T-helper 17 cell (primary cell): ENCODE results near the gene LDB3. TPM values are rescaled to one million over a fixed set of nuclear protein-coding genes. Genes with fewer than 3 reads are reported as not detected.
A peak's percentile ranks its signal among the peaks of the same experiment; 100 is the strongest.

ENCODE experiments used
- ATAC-seq: fragments of 150-1000 bp; cut with Tn5 transposase; 2 replicates; pipeline ENCODE4 v1.10.0; 2021; ENCODE audit warnings: mild to moderate bottlenecking, moderate library complexity
- DNase-seq, 3 donors: peaks; one replicate each; pipeline versions ENCODE4 v3.0.0 to v3.0.0-alpha.2; 2020 to 2021
- H3K9me3 ChIP-seq: one replicate; pipeline ENCODE4 v1.7.0; 2013; ENCODE audit warnings: low read length, mild to moderate bottlenecking; ENCODE audit not compliant: control insufficient read depth, poor library complexity, severe bottlenecking
- H3K27ac Mint-ChIP-seq: one replicate; pipeline ENCODE4 v1.8.0; 2022; ENCODE audit warnings: mild to moderate bottlenecking, moderate library complexity, mixed read lengths
- H3K27me3 Mint-ChIP-seq: one replicate; pipeline ENCODE4 v1.8.0; 2022; ENCODE audit warnings: mixed read lengths
- H3K36me3 Mint-ChIP-seq: one replicate; pipeline ENCODE4 v1.8.0; 2022; ENCODE audit warnings: low read depth, mixed read lengths
- H3K4me1 Mint-ChIP-seq: one replicate; pipeline ENCODE4 v1.8.0; 2022; ENCODE audit warnings: mild to moderate bottlenecking, mixed read lengths
- H3K4me3 Mint-ChIP-seq: one replicate; pipeline ENCODE4 v1.8.0; 2022; ENCODE audit warnings: mild to moderate bottlenecking, moderate library complexity, mixed read lengths
- total RNA-seq, 4 donors: library from RNA in 2 of 4; stranded (reverse) in 2 of 4; gene quantifications; one replicate each; pipeline ENCODE4 v1.2.3 and lab custom pipeline; 2022 to 2026

LDB3 gene
- total RNA-seq, 2 donors from 2014 or later, result not detected

- Mint-ChIP-seq H3K4me3 (no peak overlapping the region), H3K36me3 (no peaks in the 10 kb centered on the region), H3K27me3 (peaks cover 7% of the 10 kb centered on the region), H3K4me1 (no peaks in the 10 kb centered on the region), H3K27ac (no peak overlapping the region)
- DNase-seq (no peak), ATAC-seq (no peak)
- no peaks in the 10 kb centered on the region for H3K9me3 ChIP-seq
These were observed 32.7 kb downstream of the LDB3 start for GRCh38 chr10:86700851-86701617.

GRCh38 chr10:86703176-86703575 lies 34.9 kb downstream of the LDB3 start:
- Mint-ChIP-seq H3K4me1 (no peaks in the 10 kb centered on the region), H3K27me3 (peaks cover 7% of the 10 kb centered on the region), H3K36me3 (no peaks in the 10 kb centered on the region), H3K27ac (no peak overlapping the region), H3K4me3 (no peak overlapping the region)
- no peaks in the 10 kb centered on the region for H3K9me3 ChIP-seq
- ATAC-seq, result no peak
- no peak for DNase-seq

GRCh38 chr10:86705139-86705538 lies 36.8 kb downstream of the LDB3 start:
- Mint-ChIP-seq H3K27me3 (peaks cover 2% of the 10 kb centered on the region), H3K36me3 (no peaks in the 10 kb centered on the region), H3K4me1 (peaks cover 2% of the 10 kb centered on the region), H3K4me3 (no peak overlapping the region), H3K27ac (no peak overlapping the region)
- ATAC-seq, result no peak
- DNase-seq, result no peak
- no peaks in the 10 kb centered on the region for H3K9me3 ChIP-seq

- H3K27ac Mint-ChIP-seq, result no peak overlapping the region
- H3K27me3 Mint-ChIP-seq, result no peaks in the 10 kb centered on the region
- H3K4me1 Mint-ChIP-seq, result peaks cover 2% of the 10 kb centered on the region
- ATAC-seq, result no peak
- H3K36me3 Mint-ChIP-seq, result no peaks in the 10 kb centered on the region
- no peak for DNase-seq
- H3K9me3 ChIP-seq, result no peaks in the 10 kb centered on the region
- H3K4me3 Mint-ChIP-seq, result no peak overlapping the region
These were observed 37.6 kb downstream of the LDB3 start for GRCh38 chr10:86705905-86706304.

- Mint-ChIP-seq H3K4me1 (peaks cover 2% of the 10 kb centered on the region), H3K4me3 (no peak overlapping the region), H3K36me3 (no peaks in the 10 kb centered on the region), H3K27me3 (no peaks in the 10 kb centered on the region), H3K27ac (no peak overlapping the region)
- ATAC-seq, result no peak
- DNase-seq, result no peak
- no peaks in the 10 kb centered on the region for H3K9me3 ChIP-seq
These were observed 38.1 kb downstream of the LDB3 start for GRCh38 chr10:86706401-86706841.

- H3K36me3 Mint-ChIP-seq, result no peaks in the 10 kb centered on the region
These were observed 38.7 kb downstream of the LDB3 start for GRCh38 chr10:86706977-86707376.

GRCh38 chr10:86707505-86707904 lies 39.2 kb downstream of the LDB3 start:
- DNase-seq (no peak), ATAC-seq (no peak)
- no peak overlapping the region for H3K27ac Mint-ChIP-seq
- no peak overlapping the region for H3K4me3 Mint-ChIP-seq
- peaks cover 4% of the 10 kb centered on the region for H3K4me1 Mint-ChIP-seq
- H3K36me3 Mint-ChIP-seq, result no peaks in the 10 kb centered on the region
- no peaks in the 10 kb centered on the region for H3K9me3 ChIP-seq
- no peaks in the 10 kb centered on the region for H3K27me3 Mint-ChIP-seq

More at GRCh38 chr10:86706977-86707376, 38.7 kb downstream of the LDB3 start:
- no peak overlapping the region for H3K4me3 Mint-ChIP-seq
- no peak for ATAC-seq
- no peaks in the 10 kb centered on the region for H3K27me3 Mint-ChIP-seq
- DNase-seq, result no peak
- H3K27ac Mint-ChIP-seq, result no peak overlapping the region
- no peaks in the 10 kb centered on the region for H3K9me3 ChIP-seq
- peaks cover 4% of the 10 kb centered on the region for H3K4me1 Mint-ChIP-seq

- H3K36me3 Mint-ChIP-seq, result no peaks in the 10 kb centered on the region
- DNase-seq, result no peak
- no peak for ATAC-seq
- peaks cover 4% of the 10 kb centered on the region for H3K4me1 Mint-ChIP-seq
- H3K27ac Mint-ChIP-seq, result no peak overlapping the region
- no peaks in the 10 kb centered on the region for H3K27me3 Mint-ChIP-seq
- no peaks in the 10 kb centered on the region for H3K9me3 ChIP-seq
- no peak overlapping the region for H3K4me3 Mint-ChIP-seq
These were observed 39.9 kb downstream of the LDB3 start for GRCh38 chr10:86708068-86708782.

- Mint-ChIP-seq H3K27me3 (no peaks in the 10 kb centered on the region), H3K4me3 (no peak overlapping the region), H3K36me3 (no peaks in the 10 kb centered on the region), H3K4me1 (peaks cover 4% of the 10 kb centered on the region), H3K27ac (no peak overlapping the region)
- ATAC-seq (no peak), DNase-seq (no peak)
- no peaks in the 10 kb centered on the region for H3K9me3 ChIP-seq
These were observed 40.6 kb downstream of the LDB3 start for GRCh38 chr10:86708783-86709380.

GRCh38 chr10:86709396-86710185 lies 41.3 kb downstream of the LDB3 start:
- H3K4me1 Mint-ChIP-seq, result peaks cover 4% of the 10 kb centered on the region
- no peaks in the 10 kb centered on the region for H3K27me3 Mint-ChIP-seq
- peak overlapping the region; percentile 94 for H3K27ac Mint-ChIP-seq
- H3K4me3 Mint-ChIP-seq, result peak overlapping the region; percentile 91
- no peaks in the 10 kb centered on the region for H3K9me3 ChIP-seq
- no peaks in the 10 kb centered on the region for H3K36me3 Mint-ChIP-seq
- no peak for ATAC-seq
- no peak for DNase-seq

GRCh38 chr10:86710987-86711512 lies 42.7 kb downstream of the LDB3 start:
- peak overlapping the region; percentile 91 for H3K4me3 Mint-ChIP-seq
- peak overlapping the region; percentile 94 for H3K27ac Mint-ChIP-seq
- DNase-seq, result peak; percentile 76 to 83 (median 78)

GRCh38 chr10:86711513-86712316 lies 43.4 kb downstream of the LDB3 start:
- Mint-ChIP-seq H3K27ac (peak overlapping the region; percentile 88), H3K4me3 (peak overlapping the region; percentile 83), H3K36me3 (no peaks in the 10 kb centered on the region), H3K27me3 (no peaks in the 10 kb centered on the region), H3K4me1 (peaks cover 4% of the 10 kb centered on the region)
- ATAC-seq (peak; percentile 59), DNase-seq (peak; percentile 33 to 53 (median 47))
- H3K9me3 ChIP-seq, result no peaks in the 10 kb centered on the region

More at GRCh38 chr10:86710987-86711512, 42.7 kb downstream of the LDB3 start:
- Mint-ChIP-seq H3K36me3 (no peaks in the 10 kb centered on the region), H3K27me3 (no peaks in the 10 kb centered on the region), H3K4me1 (peaks cover 4% of the 10 kb centered on the region)
- ATAC-seq, result peak; percentile 94
- H3K9me3 ChIP-seq, result no peaks in the 10 kb centered on the region
